ENCODE results near the gene FAM240B. TPM values are rescaled to one million over a fixed set of nuclear protein-coding genes. Genes with fewer than 3 reads are reported as not detected.

The FAM240B gene
- total RNA-seq, 4 donors from 2014 or later, result not detected

DNA sequence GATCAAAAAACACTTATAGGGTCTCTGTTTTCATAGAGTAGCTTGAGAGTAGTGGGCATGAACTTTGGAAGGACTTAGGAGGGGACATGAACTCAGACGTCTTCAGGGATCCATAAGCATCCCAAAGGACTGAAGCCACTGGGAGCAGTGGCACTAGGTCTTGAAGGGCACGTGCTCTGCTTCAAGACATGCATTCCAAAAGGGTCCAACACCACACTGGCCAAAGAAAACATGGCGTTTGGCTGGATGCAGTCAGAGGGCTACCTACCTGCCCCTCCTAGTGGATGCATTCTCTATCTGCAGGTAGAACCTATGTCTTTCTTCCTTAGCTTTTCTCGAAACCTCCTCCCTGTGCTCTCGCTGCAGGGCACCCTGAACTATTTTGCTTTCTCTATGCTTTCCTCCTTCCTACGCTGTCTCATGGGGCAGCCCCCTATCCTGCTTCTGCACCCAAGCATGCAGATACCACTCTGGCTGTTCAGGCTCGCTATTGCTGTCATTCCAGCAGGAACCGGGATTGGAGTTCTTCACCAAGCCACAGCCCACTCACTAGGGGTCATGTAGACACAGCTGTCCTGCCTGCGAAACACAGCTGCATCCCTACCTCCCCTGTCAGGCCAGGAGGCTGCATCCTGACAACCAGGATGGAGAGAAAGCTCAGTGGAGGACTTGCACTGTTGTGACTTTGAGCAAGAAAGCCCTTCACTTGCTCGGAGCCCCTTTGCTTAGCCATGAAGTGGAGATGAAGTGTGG is 11.9 kb downstream of the FAM240B start:
- H3K27ac ChIP-seq (replicated peaks in 1 of 4), result no peak overlapping the region
- TF ChIP-seq POLR2AphosphoS5 (IDR thresholded peaks at IDR 0.05) (no peak), EP300 (IDR thresholded peaks at IDR 0.05) (no peak), POLR2A (IDR thresholded peaks at IDR 0.05; ENCODE audit: low read depth) (no peak)
- TF ChIP-seq, protein P1, sequence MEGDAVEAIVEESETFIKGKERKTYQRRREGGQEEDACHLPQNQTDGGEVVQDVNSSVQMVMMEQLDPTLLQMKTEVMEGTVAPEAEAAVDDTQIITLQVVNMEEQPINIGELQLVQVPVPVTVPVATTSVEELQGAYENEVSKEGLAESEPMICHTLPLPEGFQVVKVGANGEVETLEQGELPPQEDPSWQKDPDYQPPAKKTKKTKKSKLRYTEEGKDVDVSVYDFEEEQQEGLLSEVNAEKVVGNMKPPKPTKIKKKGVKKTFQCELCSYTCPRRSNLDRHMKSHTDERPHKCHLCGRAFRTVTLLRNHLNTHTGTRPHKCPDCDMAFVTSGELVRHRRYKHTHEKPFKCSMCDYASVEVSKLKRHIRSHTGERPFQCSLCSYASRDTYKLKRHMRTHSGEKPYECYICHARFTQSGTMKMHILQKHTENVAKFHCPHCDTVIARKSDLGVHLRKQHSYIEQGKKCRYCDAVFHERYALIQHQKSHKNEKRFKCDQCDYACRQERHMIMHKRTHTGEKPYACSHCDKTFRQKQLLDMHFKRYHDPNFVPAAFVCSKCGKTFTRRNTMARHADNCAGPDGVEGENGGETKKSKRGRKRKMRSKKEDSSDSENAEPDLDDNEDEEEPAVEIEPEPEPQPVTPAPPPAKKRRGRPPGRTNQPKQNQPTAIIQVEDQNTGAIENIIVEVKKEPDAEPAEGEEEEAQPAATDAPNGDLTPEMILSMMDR (IDR thresholded peaks at IDR 0.05), result no peak
- H3K27me3 ChIP-seq, result no peaks in the 10 kb centered on the region
- H3K4me1 ChIP-seq, result peaks cover 0 to 2% (median 0%) of the 10 kb centered on the region in 4 donors
- no peak overlapping the region for H3K4me3 ChIP-seq
- H3K36me3 ChIP-seq, result no peaks in the 10 kb centered on the region
- intact Hi-C loops (cut with DNase I), result no loop called here
- DNase-seq (ENCODE audit: extremely low spot score), result no peak
- WGBS, result 60% methylated on average over 9 of the region's 10 CpGs
- H3K9me3 ChIP-seq, result no peaks in the 10 kb centered on the region

DNA sequence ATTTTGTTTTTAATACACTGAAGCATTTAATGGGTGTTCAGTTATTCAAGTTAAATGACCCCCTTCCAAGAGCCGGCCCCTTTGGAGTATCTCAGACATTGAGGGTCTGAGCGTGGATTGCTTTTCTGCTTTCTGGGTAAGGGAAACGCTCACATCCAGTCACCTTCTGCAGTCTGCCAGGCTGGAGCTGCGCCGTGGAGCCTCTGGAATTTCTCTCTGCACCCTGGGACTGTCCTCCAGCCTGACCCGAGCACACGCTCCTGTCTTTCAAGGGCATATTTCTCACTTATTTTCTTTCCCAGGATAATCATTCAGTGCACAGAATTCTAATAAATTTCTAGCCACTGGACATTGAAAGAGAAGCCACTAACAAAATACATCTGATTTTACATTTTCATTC is 13.4 kb downstream of the FAM240B start:
- TF ChIP-seq POLR2A (IDR thresholded peaks at IDR 0.05; ENCODE audit: low read depth), result no peak
- no peak for TF ChIP-seq EP300 (IDR thresholded peaks at IDR 0.05)
- TF ChIP-seq, protein P1 (IDR thresholded peaks at IDR 0.05), result no peak
- TF ChIP-seq POLR2AphosphoS5 (IDR thresholded peaks at IDR 0.05), result no peak

DNA sequence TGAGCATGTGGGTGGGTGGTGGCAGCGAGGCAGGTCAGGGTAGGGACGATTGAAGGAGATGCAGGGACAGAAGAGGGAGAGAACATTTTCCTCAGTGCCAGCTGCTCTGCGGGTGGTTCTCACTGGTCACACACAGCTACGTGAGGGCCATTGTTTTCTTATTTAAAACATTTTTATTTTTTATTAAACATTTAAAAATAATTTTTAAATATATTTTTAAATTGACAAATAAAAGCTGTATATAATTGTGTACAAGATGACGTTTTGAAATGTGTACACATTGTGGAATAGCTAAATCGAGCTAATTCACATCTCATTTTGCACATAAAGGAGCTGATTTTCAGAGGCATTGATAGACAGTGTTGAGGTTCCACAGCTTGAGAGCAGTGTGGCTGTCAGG is 14.0 kb downstream of the FAM240B start:
- whole genome bisulfite sequencing, result 83% methylated on average over 6 of the region's 6 CpGs

More for the DNA sequence above, 13.4 kb downstream of the FAM240B start:
- H3K36me3 ChIP-seq, result no peaks in the 10 kb centered on the region
- no peaks in the 10 kb centered on the region for H3K27me3 ChIP-seq
- H3K4me3 ChIP-seq, result no peak overlapping the region
- no peaks in the 10 kb centered on the region for H3K9me3 ChIP-seq
- intact Hi-C loops (cut with DNase I), result no loop called here
- DNase-seq (ENCODE audit: extremely low spot score), result no peak
- no peaks in the 10 kb centered on the region for H3K4me1 ChIP-seq
- H3K27ac ChIP-seq (replicated peaks in 1 of 4), result no peak overlapping the region
- WGBS, result 80% methylated on average over 7 of the region's 7 CpGs

DNA sequence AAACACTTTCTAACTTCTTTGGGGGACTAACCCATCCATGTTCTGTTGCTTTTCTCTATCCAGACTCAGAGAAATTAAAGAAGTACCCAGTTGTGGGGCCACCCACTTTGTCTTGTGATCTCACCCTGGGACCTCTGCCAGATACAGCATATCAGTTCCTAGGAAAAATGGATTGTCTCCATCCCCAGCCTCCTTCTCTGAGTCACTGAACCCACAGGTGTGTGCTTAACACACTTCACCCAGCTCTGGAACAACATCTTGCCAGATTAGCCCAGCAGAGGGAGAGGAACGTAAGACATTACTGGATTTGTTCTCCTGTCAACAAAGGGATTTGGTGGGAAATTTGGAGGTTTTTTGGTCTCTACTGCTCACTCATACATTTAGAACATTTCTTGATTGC is 19.2 kb downstream of the FAM240B start:
- Histone ChIP-seq H3K36me3 (no peaks in the 10 kb centered on the region), H3K9me3 (no peaks in the 10 kb centered on the region), H3K4me3 (no peak overlapping the region), H3K27ac (replicated peaks in 1 of 4) (no peak overlapping the region), H3K27me3 (no peaks in the 10 kb centered on the region), H3K4me1 (peaks cover 0 to 10% (median 0%) of the 10 kb centered on the region in 4 donors)
- intact Hi-C loops (cut with DNase I), result no loop called here
- WGBS, result 75% methylated on average over 1 of the region's 1 CpG
- TF ChIP-seq, protein P1 (IDR thresholded peaks at IDR 0.05), result no peak
- TF ChIP-seq POLR2AphosphoS5 (IDR thresholded peaks at IDR 0.05) (no peak), EP300 (IDR thresholded peaks at IDR 0.05) (no peak), POLR2A (IDR thresholded peaks at IDR 0.05; ENCODE audit: low read depth) (no peak)
- no peak for DNase-seq (ENCODE audit: extremely low spot score)

More for the DNA sequence above, 14.0 kb downstream of the FAM240B start:
- no peak overlapping the region for H3K27ac ChIP-seq (replicated peaks in 1 of 4)
- no peaks in the 10 kb centered on the region for H3K4me1 ChIP-seq
- no peaks in the 10 kb centered on the region for H3K36me3 ChIP-seq
- no peak overlapping the region for H3K4me3 ChIP-seq
- intact Hi-C loops (cut with DNase I), result no loop called here
- TF ChIP-seq POLR2A (IDR thresholded peaks at IDR 0.05; ENCODE audit: low read depth), result no peak
- TF ChIP-seq POLR2AphosphoS5 (IDR thresholded peaks at IDR 0.05), result no peak
- TF ChIP-seq EP300 (IDR thresholded peaks at IDR 0.05), result no peak
- TF ChIP-seq, protein P1 (IDR thresholded peaks at IDR 0.05), result no peak
- H3K9me3 ChIP-seq, result no peaks in the 10 kb centered on the region
- H3K27me3 ChIP-seq, result no peaks in the 10 kb centered on the region
- no peak for DNase-seq (ENCODE audit: extremely low spot score)
